Left cardiac atrium (tissue), 4 donors: ENCODE results near the gene NAV2. TPM values are rescaled to one million over a fixed set of nuclear protein-coding genes. Genes with fewer than 3 reads are reported as not detected.
A peak's percentile ranks its signal among the peaks of the same experiment; 100 is the strongest.

Source experiments
- ATAC-seq, 2 donors: fragments of 200-7000 bp; cut with Tn5 transposase; one replicate each; pipeline ENCODE4 v1.9.1; 2020; ENCODE audit warnings: mild to moderate bottlenecking in 2 of 2, moderate library complexity in 2 of 2
- DNase-seq: peaks from one replicate; pipeline ENCODE4 v3.0.0-alpha.2; 2020
- intact Hi-C, 2 donors: fragments of 100-400 bp; cut with DNase I; formaldehyde crosslinking; loops; one replicate each; pipeline versions ENCODE4 v1.14.1 to v1.15.1; 2022 to 2023
- total RNA-seq, 2 donors: library from RNA; stranded (reverse); fragmentation: NEBNext Ultra II Directional; extraction: Animal tissue kit (Norgen Biotek cat#: 25700); gene quantifications; one replicate each; pipeline ENCODE4 v1.2.1, GENCODE V29; 2021
- donor health status: DM: no; HTN: yes; CAD: no.
- donor health status: DM: no; HTN: yes; CAD: no; lungs with severe emphysema.
- donor health status: DM: yes; HTN: yes; CAD: no.
- donor health status: Dilated cardiomyopathy.

NAV2 gene
- total RNA-seq, 2 donors from 2014 or later: 12.3 to 15.3 TPM

DNA sequence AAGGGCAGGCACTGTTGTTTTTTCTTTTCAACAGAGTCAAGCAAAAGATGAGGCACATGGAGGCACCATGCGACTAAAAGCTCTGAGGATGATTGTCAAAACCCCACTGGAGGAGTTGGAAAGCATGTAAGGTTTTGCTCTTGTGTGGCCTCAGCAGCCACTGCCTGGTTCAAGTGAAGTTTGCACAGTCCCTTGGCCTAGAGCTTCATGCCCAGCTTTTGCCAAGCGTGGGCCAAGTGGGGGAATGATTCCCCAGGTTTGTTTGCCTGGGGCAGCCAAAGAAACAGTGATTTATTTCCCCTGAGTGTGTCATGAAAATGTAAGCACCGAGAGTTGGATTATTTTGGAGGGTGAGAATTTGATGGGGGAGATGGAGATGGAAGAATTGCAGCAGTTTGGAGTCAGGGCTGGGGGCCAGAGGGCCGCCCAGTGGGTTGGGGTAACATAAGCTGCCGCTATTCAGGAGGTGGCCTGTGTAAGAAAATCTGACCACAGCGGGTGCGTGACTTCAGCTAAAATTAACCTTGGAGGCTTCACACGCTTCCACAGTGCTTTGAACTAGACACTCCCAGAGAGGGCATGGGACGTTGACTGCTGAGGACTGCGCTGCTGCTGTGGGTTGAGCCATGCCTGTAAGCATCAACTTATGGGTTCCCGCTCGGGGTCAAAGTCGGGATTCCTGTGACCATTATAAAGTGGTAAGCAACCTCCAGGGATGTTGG is 100.7 kb downstream of the NAV2 start:
- intact Hi-C loops: no loop called here
- ATAC-seq: peak; percentile 27 to 69

DNA sequence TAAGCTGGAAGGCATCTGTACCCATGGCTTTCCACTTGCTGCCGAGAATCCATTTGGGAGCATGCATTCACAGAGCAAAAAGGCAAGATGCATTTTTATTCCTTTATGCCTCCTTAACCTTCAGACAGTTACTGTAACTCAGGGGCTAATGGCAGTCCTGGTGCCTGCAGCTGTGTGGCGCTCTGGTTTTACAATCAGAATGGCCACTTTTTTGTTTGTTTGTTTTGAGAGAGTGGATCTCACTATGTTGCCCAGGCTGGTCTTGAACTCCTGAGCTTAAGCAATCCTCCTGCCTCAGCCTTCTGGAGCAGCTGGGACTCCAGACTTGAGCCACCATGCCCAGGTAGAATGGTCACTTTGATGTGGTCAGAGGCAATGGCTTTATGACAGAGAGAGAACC is 101.8 kb downstream of the NAV2 start:
- DNase-seq (no peak), ATAC-seq (no peak)
- intact Hi-C loops: no loop called here

More for the DNA sequence above, 100.7 kb downstream of the NAV2 start:
- DNase-seq: no peak

DNA sequence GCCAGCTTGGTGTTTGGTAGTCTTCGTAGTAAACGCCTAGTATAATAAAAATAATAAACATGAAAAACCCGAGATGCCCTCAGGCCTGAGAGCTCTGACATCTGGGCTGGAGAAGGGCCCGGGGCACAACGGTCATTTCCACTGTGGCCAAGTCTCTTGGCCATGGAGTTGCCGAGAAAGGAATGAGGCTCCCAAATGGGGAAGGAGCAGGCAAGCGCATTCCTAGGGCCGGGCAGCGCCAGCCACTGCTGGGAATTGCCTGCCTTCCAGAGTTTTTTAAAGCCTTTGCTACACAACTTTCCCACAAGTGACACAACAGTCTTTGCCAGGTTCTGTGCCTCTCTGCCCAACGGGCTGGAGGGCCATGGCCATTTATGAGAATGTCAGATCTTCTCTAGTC is 103.4 kb downstream of the NAV2 start:
- ATAC-seq (peak in 1 of 2 donors; percentile 69), DNase-seq (no peak)
- intact Hi-C loops: loop anchor here in 1 of 2 donors (2.0 kb wide), 1 partner anchor 83 kb away; no protein-coding TSS in a partner anchor

DNA sequence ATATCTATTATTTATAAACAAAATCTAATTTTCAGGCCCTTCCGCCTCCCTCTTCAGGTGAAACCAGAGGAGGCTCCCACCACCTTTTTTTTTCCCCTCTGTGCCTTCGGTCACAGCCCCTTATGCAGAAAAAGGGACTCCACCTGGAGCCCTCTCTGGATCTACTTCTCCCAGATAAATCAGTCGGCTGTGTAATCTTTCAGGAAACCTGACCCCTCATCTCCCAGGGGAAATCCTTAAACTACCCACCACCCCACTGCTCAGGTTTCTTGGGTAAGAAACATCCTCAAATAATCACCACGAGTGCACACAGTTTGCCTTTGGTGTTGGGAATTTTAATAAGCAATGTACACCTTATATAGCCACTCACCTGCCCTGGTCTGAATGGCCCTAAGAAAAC is 104.2 kb downstream of the NAV2 start:
- DNase-seq (no peak), ATAC-seq (no peak)
- intact Hi-C loops: loop anchor here in 1 of 2 donors (2.0 kb wide), 1 partner anchor 82 kb away; no protein-coding TSS in a partner anchor

DNA sequence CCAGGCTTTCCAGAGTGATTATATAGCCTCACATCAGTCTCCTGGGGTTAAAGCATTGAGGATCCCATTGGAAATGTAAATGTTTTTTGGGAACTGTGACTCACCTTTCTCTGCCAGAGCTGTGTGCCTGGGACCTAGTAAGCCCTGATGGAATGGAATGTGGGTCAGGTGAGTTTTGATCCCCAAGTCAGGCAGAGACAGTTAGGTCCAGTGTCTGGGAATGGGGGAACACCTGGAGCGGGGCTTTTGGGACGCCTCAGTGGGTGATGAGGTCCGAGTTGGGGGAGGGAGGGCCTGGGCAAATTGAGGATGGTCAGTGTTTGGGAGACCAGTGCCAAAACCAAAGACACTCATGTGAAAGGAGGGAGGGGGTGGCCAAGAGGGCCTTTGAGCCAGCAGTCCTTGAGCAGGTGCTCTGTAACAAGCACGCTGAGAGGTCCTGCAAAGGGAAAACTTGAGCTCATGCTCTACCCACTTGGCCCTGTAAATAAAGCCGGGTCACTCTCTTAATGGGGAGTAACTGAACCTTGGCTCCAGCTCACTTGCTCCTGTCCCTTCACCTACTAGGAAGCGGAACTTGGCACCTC is 104.7 kb downstream of the NAV2 start:
- no peak for DNase-seq
- peak in 1 of 2 donors; percentile 43 for ATAC-seq
- intact Hi-C loops: loop anchor here in 1 of 2 donors (2.0 kb wide), 1 partner anchor 81 kb away; no protein-coding TSS in a partner anchor

DNA sequence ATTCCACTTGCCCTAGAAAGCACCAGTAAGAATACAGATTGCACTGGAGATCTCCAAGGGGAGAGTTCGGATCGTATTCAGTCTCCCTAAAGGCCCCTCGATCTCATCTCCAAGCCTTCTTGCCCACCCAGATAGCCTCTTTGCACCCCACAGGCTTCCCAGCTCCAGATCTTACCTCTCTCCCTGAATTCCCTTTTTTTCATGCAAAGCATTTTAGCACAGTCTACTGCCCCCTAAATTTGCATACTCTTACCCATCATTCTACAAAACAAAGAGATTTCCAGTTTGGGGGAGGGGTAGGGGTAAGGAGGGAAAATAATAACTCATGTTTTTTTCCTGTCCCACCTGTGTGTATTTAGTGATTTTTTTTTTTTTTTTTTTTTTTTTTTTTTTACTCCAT is 105.2 kb downstream of the NAV2 start:
- intact Hi-C loops: loop anchor here in 1 of 2 donors (2.0 kb wide), 1 partner anchor 81 kb away; no protein-coding TSS in a partner anchor
- DNase-seq: no peak

DNA sequence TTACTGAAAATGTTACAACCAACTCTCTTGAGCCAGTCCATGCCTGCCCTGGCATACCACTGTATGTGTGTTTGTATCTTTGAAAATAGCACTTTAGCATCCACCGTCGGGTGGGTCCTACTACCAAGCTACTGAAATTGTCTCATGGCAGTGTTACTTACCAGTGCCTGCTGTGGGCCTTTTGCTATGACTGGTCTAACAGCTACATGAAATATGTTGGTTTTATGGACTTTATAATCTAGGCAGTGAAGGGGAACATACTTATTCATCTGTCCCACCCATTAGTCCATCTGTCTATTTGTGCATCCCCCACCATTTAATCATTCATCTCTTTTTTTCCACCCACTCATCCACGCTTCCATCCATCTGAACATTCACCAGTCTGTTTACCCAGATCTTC is 106.0 kb downstream of the NAV2 start:
- ATAC-seq (no peak), DNase-seq (no peak)
- intact Hi-C loops: no loop called here

More for the DNA sequence above, 105.2 kb downstream of the NAV2 start:
- no peak for ATAC-seq

DNA sequence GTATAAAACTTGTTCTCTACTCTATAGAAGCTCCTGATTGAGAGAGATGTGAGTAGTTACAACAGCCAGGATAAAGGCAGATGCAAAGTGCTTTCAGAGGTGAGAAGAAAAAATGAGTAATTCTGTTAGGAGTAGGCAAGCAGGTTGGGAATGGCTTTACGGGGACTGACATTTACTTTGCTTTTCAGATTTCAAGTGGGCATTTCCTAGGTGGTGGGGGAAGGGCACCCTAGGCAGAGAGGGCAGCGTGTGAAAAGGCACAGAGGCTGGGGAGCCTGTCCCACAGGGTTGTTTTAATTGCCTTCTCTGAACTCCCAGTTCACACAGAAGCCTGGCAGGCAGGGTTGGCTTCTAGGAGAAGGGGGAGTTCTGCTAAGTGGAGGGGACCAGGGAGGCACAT is 106.5 kb downstream of the NAV2 start:
- ATAC-seq: no peak
- intact Hi-C loops: no loop called here
- DNase-seq: no peak

DNA sequence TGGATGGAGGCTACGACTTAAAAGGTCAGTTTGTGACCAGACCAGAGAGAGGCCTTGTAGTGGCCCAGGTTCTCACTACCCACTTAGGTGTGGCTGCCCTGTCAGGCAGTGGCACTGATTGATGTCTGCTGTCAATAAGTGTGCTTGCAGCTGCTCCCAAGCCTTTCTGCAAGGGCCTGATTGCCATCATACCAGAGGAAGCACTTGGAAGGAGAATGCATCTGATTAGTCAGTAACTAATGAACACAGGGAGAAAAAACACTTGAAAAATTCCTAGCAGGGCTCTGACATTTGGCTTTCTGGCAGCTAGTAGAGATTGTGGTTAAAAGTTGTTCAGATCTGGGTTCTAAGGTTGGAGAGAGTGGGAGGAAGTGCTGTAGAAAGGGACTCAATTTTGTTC is 107.5 kb downstream of the NAV2 start:
- ATAC-seq: no peak
- DNase-seq: no peak
- intact Hi-C loops: no loop called here

DNA sequence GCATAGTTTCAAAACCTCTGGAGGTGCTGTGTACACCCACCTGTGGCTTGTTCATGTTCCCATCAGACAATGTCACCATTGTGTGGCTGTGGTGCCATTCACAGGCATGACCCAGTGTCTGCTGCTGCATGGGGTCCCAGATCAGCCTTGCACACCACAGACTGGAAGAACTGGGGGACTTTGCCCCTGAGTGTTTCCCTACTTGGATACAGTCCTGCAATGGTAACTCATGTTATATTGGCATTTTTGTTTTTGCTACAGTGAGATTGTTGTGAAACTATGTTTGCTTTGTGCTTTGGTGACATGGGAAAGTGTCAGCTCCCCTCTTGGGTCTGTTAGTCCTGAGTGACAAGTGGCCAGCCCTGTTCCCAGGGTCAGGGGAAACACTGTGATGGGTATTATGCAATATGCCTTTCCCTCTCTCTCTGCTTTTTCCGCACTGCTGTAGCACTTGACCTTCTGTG is 108.8 kb downstream of the NAV2 start:
- no peak for ATAC-seq
- intact Hi-C loops: no loop called here
- no peak for DNase-seq

DNA sequence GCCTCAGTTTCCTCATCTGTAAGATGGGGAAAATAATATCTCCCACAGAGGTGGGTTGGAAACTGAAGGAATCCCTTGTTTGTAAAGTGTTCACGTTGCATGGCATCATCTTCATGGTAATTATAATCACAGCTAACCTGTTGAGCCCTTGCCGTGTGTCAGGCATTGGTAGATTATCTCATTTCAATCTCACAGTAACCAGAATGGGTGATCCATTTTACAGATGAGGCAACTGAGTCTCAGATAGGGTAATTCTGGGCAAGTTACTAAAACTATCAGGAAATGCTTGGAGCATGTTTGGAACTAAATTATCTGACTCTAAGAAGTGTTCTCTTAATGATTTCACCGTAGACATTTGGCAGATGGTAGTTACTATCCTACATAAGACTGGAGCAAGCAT is 109.4 kb downstream of the NAV2 start:
- intact Hi-C loops: no loop called here
- no peak for DNase-seq
- no peak for ATAC-seq

DNA sequence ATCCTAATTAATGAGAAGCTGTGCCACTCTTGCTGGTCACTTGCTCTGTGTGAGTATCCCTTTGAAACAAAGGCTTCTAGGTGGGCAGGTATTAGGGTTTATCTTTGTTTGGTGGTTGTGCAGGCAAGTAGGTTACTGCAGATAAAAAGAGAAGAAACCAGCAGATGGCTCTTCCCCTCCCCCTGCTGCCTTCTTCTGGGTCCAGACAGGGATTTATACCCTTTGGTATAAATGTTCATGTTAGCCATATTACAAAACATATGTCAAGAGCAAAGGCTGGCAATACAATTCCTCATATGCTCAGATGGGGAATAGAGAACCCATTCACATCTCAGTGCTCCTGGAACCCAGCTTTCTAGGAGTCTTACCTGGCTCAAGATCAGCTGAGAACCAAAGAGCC is 109.9 kb downstream of the NAV2 start:
- DNase-seq: no peak
- no peak for ATAC-seq
- intact Hi-C loops: no loop called here

DNA sequence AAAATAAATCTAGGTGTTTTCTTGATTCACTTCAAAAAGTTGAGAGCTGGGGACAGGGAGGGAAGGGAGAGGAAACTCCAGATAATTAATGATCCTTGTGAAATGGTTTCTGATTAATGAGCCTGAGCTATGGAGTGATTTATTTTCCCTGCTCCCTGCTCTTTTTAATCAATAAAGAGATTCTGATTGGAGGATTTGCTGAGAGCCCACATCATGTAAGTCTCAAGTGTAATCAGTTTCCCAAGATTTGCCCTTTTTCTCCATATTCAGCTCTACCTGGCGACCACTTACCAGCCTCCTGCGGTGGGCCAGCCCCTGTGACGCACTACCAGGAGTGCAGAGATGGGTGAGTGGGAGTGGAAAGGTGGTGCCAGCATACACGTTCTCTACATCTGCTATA is 114.0 kb downstream of the NAV2 start:
- DNase-seq (no peak), ATAC-seq (no peak)
- intact Hi-C loops: no loop called here

DNA sequence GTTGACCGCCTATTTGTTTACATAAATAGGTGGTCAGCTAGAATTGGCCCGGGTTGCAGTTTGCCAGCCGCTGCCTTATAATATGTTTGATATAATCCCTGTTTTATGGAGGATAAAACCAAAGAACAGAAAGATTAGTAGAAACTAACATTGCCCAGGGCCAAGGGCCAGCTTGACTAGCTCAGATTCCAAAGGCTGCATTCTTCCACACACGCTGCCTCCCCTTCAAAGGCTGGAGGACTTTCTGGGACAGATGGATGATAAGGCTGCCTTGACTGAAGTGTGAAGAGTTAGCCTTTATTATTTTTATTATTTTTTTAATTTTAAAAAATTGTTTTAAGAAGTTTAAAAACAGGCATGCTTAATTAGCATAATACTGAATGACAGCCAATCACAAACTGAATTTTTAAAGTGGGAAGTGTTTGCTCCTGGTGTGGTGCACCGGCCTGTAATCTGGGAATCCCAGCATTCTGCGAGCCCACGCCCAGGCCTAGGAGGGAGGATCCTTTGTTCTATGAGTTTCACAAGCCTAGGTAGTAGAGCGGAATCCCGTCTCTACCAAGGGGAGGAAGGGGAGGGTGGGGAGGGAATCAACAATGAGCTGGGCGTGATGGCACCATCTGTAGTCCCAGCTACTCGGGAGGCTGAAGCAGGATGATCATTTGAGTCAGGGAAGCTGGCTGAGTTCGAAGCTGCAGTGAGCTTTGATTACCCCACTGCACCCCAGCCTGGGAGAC is 114.9 kb downstream of the NAV2 start:
- DNase-seq (no peak), ATAC-seq (peak in 1 of 2 donors; percentile 71)
- intact Hi-C loops: no loop called here

DNA sequence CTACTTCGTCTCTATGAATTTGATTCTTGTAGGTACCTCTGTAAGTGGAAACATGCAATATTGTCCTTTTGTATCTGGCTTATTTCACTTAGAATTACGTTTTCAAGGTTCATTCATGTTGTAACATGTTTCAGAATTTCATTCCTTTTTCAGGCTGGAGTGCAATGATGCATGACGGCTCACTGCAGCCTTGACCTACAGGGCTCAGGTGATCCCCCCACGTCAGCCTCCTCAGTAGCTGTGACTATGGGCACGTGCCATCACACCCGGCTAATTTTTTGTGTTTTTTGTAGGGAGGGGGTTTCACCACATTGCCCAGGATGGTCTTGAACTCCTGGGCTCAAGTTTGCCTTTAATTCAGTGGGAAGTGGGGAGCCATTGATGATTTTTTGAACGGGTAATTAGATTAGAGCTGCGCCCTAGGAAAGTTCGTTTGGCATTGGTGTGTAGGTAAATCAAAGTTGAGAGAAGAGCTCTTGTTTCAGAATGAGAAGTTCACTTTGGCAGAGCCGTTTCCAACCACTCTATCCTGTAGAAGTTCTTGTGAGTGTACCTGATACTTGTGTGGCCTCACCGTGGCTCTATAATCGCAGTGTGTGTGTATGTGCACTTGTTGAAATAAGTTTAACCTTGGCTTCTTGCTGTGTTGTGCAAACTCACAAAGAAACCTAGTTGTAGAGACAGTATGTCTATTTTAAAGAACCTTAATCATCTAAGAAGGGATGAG is 115.9 kb downstream of the NAV2 start:
- DNase-seq (no peak), ATAC-seq (no peak)
- intact Hi-C loops: no loop called here

DNA sequence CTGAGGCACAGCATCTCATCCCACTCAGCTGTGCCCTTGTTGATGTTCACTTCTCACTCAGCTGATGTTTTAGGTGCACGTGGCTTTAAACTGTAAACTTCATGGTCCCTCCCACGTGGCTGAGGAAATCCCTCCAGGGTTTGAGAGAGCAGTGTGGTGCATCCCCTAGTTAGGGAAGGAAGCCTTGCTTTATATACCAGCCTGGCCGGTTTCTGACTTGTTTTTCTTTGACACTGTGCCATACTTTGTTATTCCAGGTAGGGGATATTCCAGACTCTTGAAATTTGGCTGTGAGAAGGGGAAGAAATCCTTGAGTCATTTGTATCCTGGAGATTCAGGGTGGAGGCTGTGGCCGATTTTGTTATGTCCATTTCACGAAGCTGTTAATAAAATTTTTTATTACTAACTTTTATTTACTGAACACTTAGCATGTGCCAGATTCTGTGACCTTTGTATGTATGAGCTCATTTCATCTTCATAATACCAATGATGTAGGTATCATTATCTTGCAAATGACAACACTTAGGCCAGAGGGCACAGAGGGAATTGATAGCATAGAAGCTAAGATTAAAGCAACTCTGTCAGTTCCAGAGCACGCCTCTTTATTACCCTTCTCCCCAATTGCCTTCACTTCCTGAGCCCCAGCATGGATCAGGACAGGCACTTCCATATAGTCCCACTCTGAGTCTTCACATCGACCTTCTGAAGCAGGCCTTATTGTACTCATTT is 116.6 kb downstream of the NAV2 start:
- intact Hi-C loops: no loop called here
- no peak for DNase-seq
- peak in 1 of 2 donors; percentile 24 for ATAC-seq

DNA sequence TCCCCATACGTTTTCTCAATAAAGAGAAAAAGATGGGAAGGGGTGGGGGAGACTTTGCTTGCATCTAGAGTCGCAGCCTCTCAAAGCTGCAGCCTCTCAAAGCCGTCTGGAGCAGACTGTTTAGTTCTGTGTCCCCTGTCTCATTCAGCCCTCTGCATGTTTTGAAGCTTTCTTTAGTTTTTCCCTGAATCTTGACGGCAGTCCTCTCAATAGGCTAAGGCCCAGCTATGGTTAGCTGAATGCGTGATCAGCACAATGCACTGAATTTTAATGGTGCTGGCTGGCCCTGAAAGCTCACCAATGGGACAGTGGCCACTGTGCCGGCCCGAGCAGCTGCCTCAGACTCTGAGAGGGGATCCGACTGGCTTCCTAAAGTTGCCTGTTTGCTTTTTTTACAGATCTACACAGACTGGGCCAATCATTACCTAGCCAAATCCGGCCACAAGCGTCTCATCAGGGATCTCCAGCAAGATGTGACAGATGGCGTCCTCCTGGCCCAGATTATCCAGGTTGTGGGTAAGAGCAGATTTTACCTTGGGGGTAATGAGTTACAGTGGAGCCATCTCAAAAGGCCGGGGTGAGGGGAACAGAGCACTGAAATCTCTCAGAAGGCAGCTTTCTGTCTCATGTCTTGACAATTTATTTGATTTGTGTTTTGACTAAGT is 119.6 kb downstream of the NAV2 start:
- intact Hi-C loops: no loop called here
- no peak for ATAC-seq
- no peak for DNase-seq

DNA sequence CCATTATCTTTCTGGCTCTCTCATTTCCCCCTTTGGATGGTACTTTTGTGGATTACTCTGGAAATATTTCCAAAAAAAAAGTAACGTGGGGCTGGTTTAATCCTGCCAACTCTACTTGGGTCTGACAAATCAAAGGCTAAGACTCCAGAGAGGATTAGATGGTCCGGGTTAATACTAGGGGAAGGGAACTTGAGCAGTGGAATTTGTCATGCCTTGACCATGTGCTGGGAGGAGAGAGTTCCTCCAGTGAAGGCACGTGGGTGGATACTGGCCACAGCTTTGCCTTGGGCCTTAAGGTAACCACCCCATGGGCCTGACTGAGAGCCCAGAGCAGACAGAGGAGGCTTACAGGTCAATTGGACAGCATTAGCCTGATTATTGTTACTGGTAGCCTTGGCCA is 120.3 kb downstream of the NAV2 start:
- intact Hi-C loops: no loop called here
- ATAC-seq: no peak

More for the DNA sequence above, 120.3 kb downstream of the NAV2 start:
- no peak for DNase-seq
